Measurements from ENCODE around the gene CCDC148.

DNA sequence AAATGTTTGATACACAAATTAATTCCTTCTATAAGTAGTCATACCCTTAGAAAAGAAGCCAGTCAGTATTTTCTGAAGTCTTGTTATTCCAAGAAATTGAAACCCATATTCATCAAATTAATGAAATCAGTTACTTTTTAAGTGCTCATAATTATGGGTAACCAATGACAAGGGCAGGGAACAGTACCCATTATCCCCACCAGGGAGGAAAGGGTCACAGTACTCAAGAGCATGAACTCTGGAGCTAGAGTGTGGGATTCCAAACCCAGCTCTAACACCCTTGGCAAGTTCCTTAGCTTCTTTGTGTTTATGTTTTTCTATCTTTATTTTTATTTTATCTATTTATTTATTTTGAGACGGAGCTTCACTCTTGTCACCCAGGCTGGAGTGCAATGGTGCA lies 68.4 kb downstream of the CCDC148 start:
- TF ChIP-seq CTCF (IDR thresholded peaks at IDR 0.05; ENCODE audit: low read depth, low read length, missing input control) = no peak
- TF ChIP-seq SP1 (IDR thresholded peaks at IDR 0.05) = no peak
- no peak for TF ChIP-seq JUND (IDR thresholded peaks at IDR 0.05)
- no peak for TF ChIP-seq HNF4G (IDR thresholded peaks at IDR 0.05)
- TF ChIP-seq, protein P1, sequence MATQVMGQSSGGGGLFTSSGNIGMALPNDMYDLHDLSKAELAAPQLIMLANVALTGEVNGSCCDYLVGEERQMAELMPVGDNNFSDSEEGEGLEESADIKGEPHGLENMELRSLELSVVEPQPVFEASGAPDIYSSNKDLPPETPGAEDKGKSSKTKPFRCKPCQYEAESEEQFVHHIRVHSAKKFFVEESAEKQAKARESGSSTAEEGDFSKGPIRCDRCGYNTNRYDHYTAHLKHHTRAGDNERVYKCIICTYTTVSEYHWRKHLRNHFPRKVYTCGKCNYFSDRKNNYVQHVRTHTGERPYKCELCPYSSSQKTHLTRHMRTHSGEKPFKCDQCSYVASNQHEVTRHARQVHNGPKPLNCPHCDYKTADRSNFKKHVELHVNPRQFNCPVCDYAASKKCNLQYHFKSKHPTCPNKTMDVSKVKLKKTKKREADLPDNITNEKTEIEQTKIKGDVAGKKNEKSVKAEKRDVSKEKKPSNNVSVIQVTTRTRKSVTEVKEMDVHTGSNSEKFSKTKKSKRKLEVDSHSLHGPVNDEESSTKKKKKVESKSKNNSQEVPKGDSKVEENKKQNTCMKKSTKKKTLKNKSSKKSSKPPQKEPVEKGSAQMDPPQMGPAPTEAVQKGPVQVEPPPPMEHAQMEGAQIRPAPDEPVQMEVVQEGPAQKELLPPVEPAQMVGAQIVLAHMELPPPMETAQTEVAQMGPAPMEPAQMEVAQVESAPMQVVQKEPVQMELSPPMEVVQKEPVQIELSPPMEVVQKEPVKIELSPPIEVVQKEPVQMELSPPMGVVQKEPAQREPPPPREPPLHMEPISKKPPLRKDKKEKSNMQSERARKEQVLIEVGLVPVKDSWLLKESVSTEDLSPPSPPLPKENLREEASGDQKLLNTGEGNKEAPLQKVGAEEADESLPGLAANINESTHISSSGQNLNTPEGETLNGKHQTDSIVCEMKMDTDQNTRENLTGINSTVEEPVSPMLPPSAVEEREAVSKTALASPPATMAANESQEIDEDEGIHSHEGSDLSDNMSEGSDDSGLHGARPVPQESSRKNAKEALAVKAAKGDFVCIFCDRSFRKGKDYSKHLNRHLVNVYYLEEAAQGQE (IDR thresholded peaks at IDR 0.05) = no peak
- TF ChIP-seq TAF1 (conservative IDR thresholded peaks at IDR 0.05) = no peak
- no peak for TF ChIP-seq RAD21 (IDR thresholded peaks at IDR 0.05)
- TF ChIP-seq, protein P2, sequence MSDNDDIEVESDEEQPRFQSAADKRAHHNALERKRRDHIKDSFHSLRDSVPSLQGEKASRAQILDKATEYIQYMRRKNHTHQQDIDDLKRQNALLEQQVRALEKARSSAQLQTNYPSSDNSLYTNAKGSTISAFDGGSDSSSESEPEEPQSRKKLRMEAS (IDR thresholded peaks at IDR 0.05) = no peak
- no peak for TF ChIP-seq GABPA (IDR thresholded peaks at IDR 0.05 in 1 of 2, conservative IDR thresholded peaks at IDR 0.05 in 1 of 2)
- TF ChIP-seq, protein P3, sequence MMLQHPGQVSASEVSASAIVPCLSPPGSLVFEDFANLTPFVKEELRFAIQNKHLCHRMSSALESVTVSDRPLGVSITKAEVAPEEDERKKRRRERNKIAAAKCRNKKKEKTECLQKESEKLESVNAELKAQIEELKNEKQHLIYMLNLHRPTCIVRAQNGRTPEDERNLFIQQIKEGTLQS (IDR thresholded peaks at IDR 0.05) = no peak
- no peak for TF ChIP-seq RXRA (IDR thresholded peaks at IDR 0.05)
- no peak for TF ChIP-seq FOXA1 (IDR thresholded peaks at IDR 0.05)
- no peak for TF ChIP-seq YY1 (IDR thresholded peaks at IDR 0.05)
